HepG2 (cell line): ENCODE measurements around the gene MTRFR. TPM values are rescaled to one million over a fixed set of nuclear protein-coding genes. Genes with fewer than 3 reads are reported as not detected.

Experiments used
- GTF3A ChIP-seq: sonication (generic); formaldehyde crosslinking; conservative IDR thresholded peaks from 2 replicates; pipeline ENCODE4 v1.4.0; 2020; ENCODE audit warnings: mild to moderate bottlenecking, missing genetic modification reagents
- KDM3A ChIP-seq: IDR thresholded peaks from 2 replicates; pipeline ENCODE4 v1.6.1; 2018; ENCODE audit warnings: low read depth, missing compliant biosample characterization
- MAFG ChIP-seq: sonication (generic); formaldehyde crosslinking; IDR thresholded peaks from 2 replicates; pipeline ENCODE4 v1.5.1; 2020; ENCODE audit warnings: mild to moderate bottlenecking, missing genetic modification reagents
- NR2F1 ChIP-seq, 2 experiments: fragments of 450-650 bp in 1 of 2; formaldehyde crosslinking in 1 of 2; IDR thresholded peaks; 2 replicates each; pipeline versions ENCODE4 v1.5.0 to v1.6.1; 2016 to 2020; ENCODE audit warnings: mild to moderate bottlenecking in 1 of 2, missing compliant biosample characterization in 1 of 2, missing genetic modification reagents in 1 of 2, moderate library complexity in 1 of 2
- NRL ChIP-seq: sonication (generic); formaldehyde crosslinking; IDR thresholded peaks from 2 replicates; pipeline ENCODE4 v1.5.0; 2020; ENCODE audit warnings: missing genetic modification reagents, mild to moderate bottlenecking, moderate library complexity, borderline replicate concordance
- RBFOX2 ChIP-seq: fragments of 200-400 bp; formaldehyde crosslinking; IDR thresholded peaks from 2 replicates; pipeline ENCODE4 v1.6.1; 2017; ENCODE audit warnings: low read depth, mild to moderate bottlenecking, low read length
- SOX13 ChIP-seq, 3 experiments: fragments of 450-650 bp in 1 of 3; sonication (generic) in 1 of 3; formaldehyde crosslinking in 1 of 3; IDR thresholded peaks in 2 of 3; conservative IDR thresholded peaks in 1 of 3; 2 replicates each; pipeline versions ENCODE4 v1.5.0 to v1.6.1; 2016 to 2020; ENCODE audit warnings: antibody characterized with exemption in 1 of 3, mild to moderate bottlenecking in 1 of 3, missing compliant biosample characterization in 1 of 3, missing genetic modification reagents in 1 of 3, moderate library complexity in 1 of 3
- YY1 ChIP-seq: IDR thresholded peaks from 2 replicates; pipeline ENCODE4 v1.6.1; 2011; ENCODE audit warnings: low read length, low read depth, moderate library complexity, mild to moderate bottlenecking; ENCODE audit not compliant: insufficient read depth, insufficient replicate concordance
- ZNF30 ChIP-seq: sonication (generic); formaldehyde crosslinking; IDR thresholded peaks from 2 replicates; pipeline ENCODE4 v1.5.0; 2020; ENCODE audit warnings: mild to moderate bottlenecking, missing genetic modification reagents
- polyA plus RNA-seq, 8 experiments: library from polyadenylated mRNA; depleted of rRNA in 3 of 8; stranded (reverse) in 7 of 8; unstranded in 1 of 8; fragments of >200 nt; fragmentation: Illumina TruSeq in 4 of 8; extraction: Trizol in 4 of 8; gene quantifications; 2 replicates each; pipeline versions ENCODE4 v1.2.1 to v1.2.3, GENCODE V29; 2011 to 2016; ENCODE audit warnings: low read depth in 4 of 8, missing spikeins in 1 of 8, mixed read lengths in 1 of 8; ENCODE audit not compliant: insufficient read depth in 1 of 8
- total RNA-seq, 5 experiments: library from RNA; depleted of rRNA; stranded (reverse); fragments of >200 nt; fragmentation: Illumina TruSeq; extraction: Trizol; gene quantifications; 2 replicates each; pipeline ENCODE4 v1.2.3, GENCODE V29; 2016; ENCODE audit warnings: low read depth in 1 of 5
- TF ChIP-seq, protein P1 (sequence below): sonication (generic); formaldehyde crosslinking; IDR thresholded peaks from 2 replicates; pipeline ENCODE4 v1.5.0; 2020; ENCODE audit warnings: mild to moderate bottlenecking, missing genetic modification reagents
- TF ChIP-seq, protein P2 (sequence below): sonication (generic); formaldehyde crosslinking; IDR thresholded peaks from 2 replicates; pipeline ENCODE4 v1.4.0; 2020; ENCODE audit warnings: low read depth, mild to moderate bottlenecking, missing genetic modification reagents

The MTRFR gene
- total and polyA plus RNA-seq, 2 of the 13 experiments (the other 11 are each of a cell fraction or from before 2014, with no cell fraction given): 7.1 to 9.9 TPM

DNA sequence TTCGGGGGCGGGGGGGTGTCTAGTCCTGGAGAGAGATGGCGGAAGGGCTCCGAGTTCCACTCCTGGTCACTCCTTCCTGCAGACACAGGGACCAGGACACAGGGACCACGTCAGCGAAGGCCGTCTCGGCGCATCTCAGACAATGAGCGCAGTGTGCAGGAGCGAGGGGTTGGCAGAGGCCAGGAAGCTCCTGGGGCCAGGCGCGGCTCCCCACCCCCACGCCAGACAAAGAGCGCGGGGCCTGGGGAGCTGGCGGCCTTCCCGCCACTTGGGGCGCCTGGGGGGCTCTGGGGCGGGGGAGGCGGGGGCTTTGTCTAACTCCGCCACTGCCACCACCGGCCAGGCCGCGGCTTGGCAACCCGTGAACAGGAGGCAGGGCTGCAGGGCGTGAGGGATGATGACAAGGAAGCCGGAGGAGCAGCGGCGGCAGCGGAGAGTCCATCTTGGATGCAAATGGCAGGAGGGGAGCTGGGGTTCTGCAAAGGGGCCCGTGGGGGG is 36.2 kb downstream of the MTRFR start (continued):
- TF ChIP-seq, protein P1, sequence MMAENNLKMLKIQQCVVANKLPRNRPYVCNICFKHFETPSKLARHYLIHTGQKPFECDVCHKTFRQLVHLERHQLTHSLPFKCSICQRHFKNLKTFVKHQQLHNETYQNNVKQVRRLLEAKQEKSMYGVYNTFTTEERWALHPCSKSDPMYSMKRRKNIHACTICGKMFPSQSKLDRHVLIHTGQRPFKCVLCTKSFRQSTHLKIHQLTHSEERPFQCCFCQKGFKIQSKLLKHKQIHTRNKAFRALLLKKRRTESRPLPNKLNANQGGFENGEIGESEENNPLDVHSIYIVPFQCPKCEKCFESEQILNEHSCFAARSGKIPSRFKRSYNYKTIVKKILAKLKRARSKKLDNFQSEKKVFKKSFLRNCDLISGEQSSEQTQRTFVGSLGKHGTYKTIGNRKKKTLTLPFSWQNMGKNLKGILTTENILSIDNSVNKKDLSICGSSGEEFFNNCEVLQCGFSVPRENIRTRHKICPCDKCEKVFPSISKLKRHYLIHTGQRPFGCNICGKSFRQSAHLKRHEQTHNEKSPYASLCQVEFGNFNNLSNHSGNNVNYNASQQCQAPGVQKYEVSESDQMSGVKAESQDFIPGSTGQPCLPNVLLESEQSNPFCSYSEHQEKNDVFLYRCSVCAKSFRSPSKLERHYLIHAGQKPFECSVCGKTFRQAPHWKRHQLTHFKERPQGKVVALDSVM: no peak
- TF ChIP-seq, protein P2, sequence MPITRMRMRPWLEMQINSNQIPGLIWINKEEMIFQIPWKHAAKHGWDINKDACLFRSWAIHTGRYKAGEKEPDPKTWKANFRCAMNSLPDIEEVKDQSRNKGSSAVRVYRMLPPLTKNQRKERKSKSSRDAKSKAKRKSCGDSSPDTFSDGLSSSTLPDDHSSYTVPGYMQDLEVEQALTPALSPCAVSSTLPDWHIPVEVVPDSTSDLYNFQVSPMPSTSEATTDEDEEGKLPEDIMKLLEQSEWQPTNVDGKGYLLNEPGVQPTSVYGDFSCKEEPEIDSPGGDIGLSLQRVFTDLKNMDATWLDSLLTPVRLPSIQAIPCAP (CRISPR knock-in tag): no peak
- no peak for TF ChIP-seq GTF3A (CRISPR knock-in tag)
- TF ChIP-seq YY1: peak; percentile 39
- no peak for TF ChIP-seq SOX13 (IDR thresholded peaks at IDR 0.05)
- TF ChIP-seq SOX13 (CRISPR knock-in tag; conservative IDR thresholded peaks at IDR 0.05 in 1 of 2, IDR thresholded peaks at IDR 0.05 in 1 of 2): peak in 1 of 2 experiments; percentile 16; a peak in 1 of 4 replicates
- no peak for TF ChIP-seq ZNF30 (CRISPR knock-in tag)
- no peak for TF ChIP-seq NR2F1 (CRISPR knock-in tag; IDR thresholded peaks at IDR 0.05)
- TF ChIP-seq KDM3A (CRISPR knock-in tag): no peak
- TF ChIP-seq MAFG (CRISPR knock-in tag): no peak
- no peak for TF ChIP-seq NRL (CRISPR knock-in tag)
- peak; percentile 65 for TF ChIP-seq RBFOX2
